GM12873 (cell line): ENCODE measurements around the gene KIF21B.

Experiments
- CTCF ChIP-seq: IDR thresholded peaks from 2 replicates; pipeline ENCODE4 v1.5.1; 2012; ENCODE audit warnings: low read depth, mild to moderate bottlenecking, moderate library complexity, low read length, control low read depth; ENCODE audit not compliant: insufficient read depth; ENCODE audit errors: missing control alignments

The KIF21B gene

DNA sequence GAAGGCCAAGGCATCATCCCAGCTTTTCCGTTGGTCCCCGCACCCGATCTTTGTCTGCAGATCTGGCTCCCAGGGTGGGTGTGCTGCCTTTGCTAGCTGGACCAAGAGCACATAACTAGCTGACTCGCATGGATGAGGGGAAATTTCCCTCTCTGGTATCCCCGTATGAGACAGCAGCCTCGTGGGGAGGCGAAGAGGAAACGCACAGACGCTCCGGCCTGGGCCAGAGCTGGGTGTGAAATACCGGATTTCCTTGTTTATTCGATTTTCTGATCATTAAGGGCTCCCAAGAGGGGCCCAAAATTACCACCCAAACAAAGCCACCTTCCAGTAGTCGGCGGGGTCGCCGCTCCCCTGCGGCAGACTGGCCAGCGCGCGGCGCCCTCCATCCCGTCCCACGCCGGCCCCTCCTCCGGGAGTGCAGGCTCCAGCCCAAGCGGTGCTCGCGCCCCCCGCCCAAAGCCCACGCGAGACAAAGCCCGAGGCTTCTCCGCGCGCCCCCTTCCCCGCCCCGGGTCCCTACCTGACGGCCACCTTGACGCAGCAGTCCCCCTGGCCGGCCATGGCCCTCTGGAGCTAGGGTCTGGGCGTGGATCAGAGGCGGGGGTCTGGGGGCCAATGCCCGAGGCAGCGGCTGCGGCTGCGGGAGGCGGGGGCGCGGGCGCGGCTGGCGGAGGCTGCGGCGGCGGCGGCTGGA is 546 bp downstream of the KIF21B start:
- no peak for TF ChIP-seq CTCF

DNA sequence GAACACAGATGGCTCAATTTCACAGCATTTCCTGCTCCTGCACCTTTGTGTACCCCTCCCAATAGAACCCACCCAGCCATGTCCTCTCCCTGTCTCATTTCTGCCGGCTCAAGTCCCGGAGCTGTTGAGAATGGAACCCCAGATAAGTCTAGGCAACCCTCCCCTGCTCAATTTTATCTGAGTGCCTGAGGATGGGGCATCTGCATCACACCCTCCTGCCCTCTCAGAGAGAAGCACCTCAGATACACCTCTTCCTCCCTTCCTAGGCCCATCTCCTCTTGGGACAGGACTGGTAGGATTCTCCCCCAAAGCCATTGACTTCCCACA is 1.1 kb downstream of the KIF21B start:
- TF ChIP-seq CTCF = no peak

DNA sequence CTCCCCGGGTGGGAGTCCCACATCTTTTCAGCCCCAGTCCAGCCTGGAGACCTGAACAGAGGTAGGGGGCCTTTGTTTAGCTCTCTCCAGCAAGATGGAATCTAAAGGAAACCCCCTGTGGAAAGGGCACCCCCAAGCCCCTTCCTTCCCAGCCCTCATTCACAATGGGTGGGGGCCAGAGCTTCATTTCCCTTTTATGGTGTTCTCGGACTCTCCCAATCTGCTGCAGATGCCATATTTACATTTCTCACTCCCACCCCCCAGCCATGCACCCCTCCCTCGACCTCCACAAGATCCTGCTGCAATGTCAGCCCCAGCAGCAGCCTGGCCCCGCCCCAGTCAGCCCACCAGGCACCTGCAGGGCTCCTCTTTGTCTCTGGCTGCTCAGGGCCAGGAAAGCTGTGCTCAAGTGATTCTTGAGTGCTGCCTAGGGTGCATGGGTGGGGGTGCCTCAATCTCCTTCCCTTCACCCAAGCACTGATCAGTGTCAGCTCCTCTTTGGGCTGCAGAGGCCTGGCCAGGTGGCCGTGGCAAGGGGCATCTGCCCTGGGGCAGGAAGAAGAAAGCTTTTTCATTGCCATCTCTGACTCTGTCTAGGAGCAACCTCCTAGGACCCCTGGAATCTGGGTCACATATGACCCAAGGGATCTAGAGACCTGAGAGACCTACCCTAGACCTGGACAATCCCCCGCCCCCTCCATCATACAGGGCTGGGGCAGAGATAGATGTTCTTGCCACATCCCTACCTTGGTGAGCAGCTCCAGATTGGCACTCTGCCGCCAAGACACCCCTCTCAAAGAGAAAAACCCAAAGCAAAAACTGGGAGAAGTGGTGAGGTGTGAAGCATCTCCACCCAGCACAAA is 1.7 kb downstream of the KIF21B start:
- no peak for TF ChIP-seq CTCF

DNA sequence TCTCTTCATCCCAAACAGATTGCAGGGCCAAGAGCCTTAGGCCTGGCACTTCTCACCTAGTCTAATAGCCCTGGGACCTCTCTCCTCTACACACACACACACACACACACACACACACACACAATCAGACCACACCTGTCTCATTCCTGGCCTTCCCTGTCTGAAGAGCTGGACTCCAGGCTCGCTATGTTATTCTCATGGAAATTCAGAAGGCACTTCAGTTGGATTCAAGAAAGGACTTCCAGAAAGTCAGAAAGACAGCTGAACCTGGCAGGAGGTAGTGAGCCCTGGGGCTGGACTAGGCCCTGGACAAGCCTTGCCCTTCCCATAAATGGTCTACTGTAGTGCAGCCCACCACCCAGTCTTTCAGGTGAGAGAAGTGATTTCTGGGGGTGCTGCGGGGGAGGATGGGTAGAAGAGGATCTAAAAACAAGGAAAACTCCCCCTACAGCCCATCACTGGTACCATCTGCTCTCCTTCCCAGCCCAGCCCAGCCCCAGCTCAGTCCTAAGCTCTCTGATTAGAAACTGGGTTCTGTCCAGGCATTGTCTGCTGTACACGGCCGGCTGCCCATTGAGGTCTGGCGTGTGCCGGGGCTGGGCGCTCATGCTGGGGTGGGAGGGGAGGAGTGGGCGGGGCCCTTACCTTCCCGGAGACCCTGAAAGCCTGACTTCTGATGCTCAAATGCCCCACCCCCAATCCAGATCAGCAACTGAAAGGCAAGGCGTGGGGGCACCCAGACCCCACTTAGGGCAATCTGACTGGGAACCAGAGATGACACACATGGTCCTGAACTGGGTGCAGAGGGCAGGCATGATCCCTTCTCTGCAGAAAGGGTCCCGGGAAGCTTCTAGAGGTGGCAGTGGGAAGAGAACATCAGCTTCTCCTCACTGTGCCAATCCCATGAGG is 2.5 kb downstream of the KIF21B start:
- TF ChIP-seq CTCF = peak; percentile 70

GRCh38 chr1:201020040-201020591 is 3.4 kb downstream of the KIF21B start:
- no peak for TF ChIP-seq CTCF

DNA sequence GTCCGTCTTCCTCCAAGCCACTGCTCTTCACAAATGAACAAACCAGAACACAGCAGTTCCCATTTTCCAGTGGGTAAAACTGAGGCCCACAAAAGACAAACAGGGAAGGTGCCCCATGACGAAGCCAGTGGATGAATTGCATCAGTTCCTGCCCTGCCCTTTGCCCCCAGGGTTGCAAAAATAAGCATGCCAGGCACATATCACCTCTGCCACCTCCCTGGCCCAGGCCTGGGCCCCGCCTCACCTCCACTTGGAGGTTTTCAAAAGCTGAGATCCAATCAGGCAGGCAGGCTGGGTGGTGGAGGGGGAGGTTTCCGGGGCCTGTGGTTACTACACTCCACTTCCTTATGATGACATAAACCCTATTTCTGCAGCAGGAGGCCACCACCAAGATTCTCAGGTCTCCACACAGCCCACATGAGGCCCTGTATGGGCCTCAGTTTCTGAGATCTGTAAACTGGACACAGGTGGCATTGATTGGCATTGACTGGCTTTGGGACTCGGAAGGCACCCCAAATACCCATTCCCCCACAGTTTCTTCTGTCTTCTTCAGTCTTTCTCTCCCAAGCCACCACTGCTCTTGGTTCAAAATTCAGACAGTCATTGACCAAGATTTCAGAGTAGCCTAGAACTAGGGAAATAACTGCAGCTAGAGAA is 4.1 kb downstream of the KIF21B start:
- TF ChIP-seq CTCF = no peak

- TF ChIP-seq CTCF = no peak
These were observed 5.7 kb downstream of the KIF21B start for GRCh38 chr1:201017828-201018163.
